GM13976 (cell line): Measurements from ENCODE around the gene KLF16.

Experiments
- DNase-seq: peaks from one replicate; pipeline ENCODE4 v3.0.0; 2012; ENCODE audit warnings: low spot score
- CTCF ChIP-seq: IDR thresholded peaks from 2 replicates; pipeline ENCODE4 v1.5.1; 2012; ENCODE audit warnings: borderline replicate concordance, mild to moderate bottlenecking; ENCODE audit not compliant: insufficient read depth; ENCODE audit errors: extremely low read depth, missing control alignments, control extremely low read depth
- in situ Hi-C: fragments of 300-500 bp; cut with MboI; formaldehyde crosslinking; loops from one replicate; pipeline ENCODE4 v1.12.0; 2022; ENCODE audit warnings: low sequenced_read_pairs, mixed read lengths, inconsistent platforms; ENCODE audit not compliant: unreplicated experiment

The KLF16 gene

GRCh38 chr19:1840541-1841115 is 22.8 kb downstream of the KLF16 start:
- DNase-seq, result no peak
- in situ Hi-C loops, result no loop called here

GRCh38 chr19:1839658-1840540 is 23.5 kb downstream of the KLF16 start:
- in situ Hi-C loops, result no loop called here
- TF ChIP-seq CTCF, result no peak
- DNase-seq, result no peak

More at GRCh38 chr19:1840541-1841115, 22.8 kb downstream of the KLF16 start:
- no peak for TF ChIP-seq CTCF

- peak; percentile 89 for DNase-seq
- peak; percentile 94 for TF ChIP-seq CTCF
- in situ Hi-C loops, result no loop called here
Measured at GRCh38 chr19:1837625-1838105, 25.7 kb downstream of the KLF16 start.

GRCh38 chr19:1837222-1837565 is 26.2 kb downstream of the KLF16 start:
- in situ Hi-C loops, result no loop called here
- no peak for DNase-seq
- no peak for TF ChIP-seq CTCF

- in situ Hi-C loops, result no loop called here
- no peak for DNase-seq
- TF ChIP-seq CTCF, result no peak
Measured at GRCh38 chr19:1836458-1837221, 26.7 kb downstream of the KLF16 start.

- in situ Hi-C loops, result no loop called here
- no peak for DNase-seq
- TF ChIP-seq CTCF, result no peak
Measured at GRCh38 chr19:1833540-1833939, 29.8 kb downstream of the KLF16 start.
